Activated naive CD4-positive, alpha-beta T cell treated with anti-CD3 and anti-CD28 coated beads, Interleukin-2, amount 10 ng/mL, durations not matched to agents 7 days and 5 days (primary cell): ENCODE data around the gene MYADML2.

Source experiments
- CTCF ChIA-PET: fragments of 350-600 bp; sonication (Branson Sonifier 250); formaldehyde crosslinking; loops from one replicate; lab custom pipeline; 2021; ENCODE audit warnings: antibody characterized with exemption; lab: Charles Lee
- DNase-seq: peaks from one replicate; pipeline ENCODE4 v3.0.0-alpha.2; 2020
- H3K27ac Mint-ChIP-seq: one replicate; pipeline ENCODE4 v1.8.0; 2021; ENCODE audit warnings: mild to moderate bottlenecking, moderate library complexity, mixed read lengths
- H3K27me3 Mint-ChIP-seq: one replicate; pipeline ENCODE4 v1.8.0; 2021; ENCODE audit warnings: mild to moderate bottlenecking, mixed read lengths
- H3K36me3 Mint-ChIP-seq: one replicate; pipeline ENCODE4 v1.8.0; 2021; ENCODE audit warnings: mixed read lengths
- H3K4me1 Mint-ChIP-seq: one replicate; pipeline ENCODE4 v1.8.0; 2021; ENCODE audit warnings: mixed read lengths
- H3K4me3 Mint-ChIP-seq: one replicate; pipeline ENCODE4 v1.8.0; 2021; ENCODE audit warnings: mild to moderate bottlenecking, moderate library complexity, mixed read lengths
- H3K9me3 Mint-ChIP-seq: one replicate; pipeline ENCODE4 v1.8.0; 2021; ENCODE audit warnings: mixed read lengths

Gene MYADML2

DNA sequence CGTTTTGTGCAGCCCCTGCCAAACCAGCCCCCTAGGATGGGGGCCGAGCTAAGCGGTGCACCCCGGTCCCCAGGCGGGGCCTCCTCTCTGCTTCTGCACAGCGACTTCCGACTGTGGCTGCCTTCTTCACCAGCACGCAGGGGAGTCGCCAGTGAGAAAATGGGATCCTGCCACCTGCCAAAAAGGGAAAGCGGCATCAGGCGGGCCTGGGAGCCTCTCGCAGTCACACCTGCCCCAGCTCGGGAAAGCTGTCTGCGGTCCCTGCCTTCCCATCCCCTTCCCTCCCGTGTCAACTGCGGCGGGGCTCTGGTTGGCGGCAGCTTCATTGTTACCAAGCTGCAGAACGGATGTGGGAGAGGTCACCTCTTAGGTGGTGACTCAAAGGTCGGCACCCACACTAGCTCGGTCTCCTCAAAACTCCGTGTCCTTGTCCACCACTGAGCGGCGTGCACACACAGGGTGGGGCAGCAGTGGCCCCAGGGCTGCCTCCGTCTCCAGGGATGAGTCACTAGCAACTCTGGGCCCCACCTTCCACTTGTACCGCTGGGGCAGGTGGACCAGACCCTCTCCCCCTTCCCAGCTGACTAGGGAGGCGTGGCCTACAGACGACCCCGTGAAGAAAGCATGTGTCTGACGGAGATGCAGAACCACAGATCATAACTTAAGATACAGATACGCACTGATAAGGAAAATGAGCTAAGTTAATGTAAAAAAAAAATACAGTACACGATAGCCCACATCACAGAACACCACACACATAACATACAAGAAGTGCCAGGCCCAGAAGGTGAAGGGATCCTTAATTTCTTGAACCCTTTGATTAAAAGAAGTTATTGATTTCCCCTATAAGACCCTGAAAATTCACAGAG, 34.4 kb downstream of the MYADML2 start:
- Mint-ChIP-seq H3K4me3 (peak overlapping the region; percentile 2), H3K4me1 (peaks cover 37% of the 10 kb centered on the region), H3K9me3 (no peaks in the 10 kb centered on the region), H3K27me3 (no peaks in the 10 kb centered on the region), H3K36me3 (peaks cover 46% of the 10 kb centered on the region), H3K27ac (peak overlapping the region; percentile 55)
- CTCF ChIA-PET: no interaction called here
- DNase-seq: no peak

DNA sequence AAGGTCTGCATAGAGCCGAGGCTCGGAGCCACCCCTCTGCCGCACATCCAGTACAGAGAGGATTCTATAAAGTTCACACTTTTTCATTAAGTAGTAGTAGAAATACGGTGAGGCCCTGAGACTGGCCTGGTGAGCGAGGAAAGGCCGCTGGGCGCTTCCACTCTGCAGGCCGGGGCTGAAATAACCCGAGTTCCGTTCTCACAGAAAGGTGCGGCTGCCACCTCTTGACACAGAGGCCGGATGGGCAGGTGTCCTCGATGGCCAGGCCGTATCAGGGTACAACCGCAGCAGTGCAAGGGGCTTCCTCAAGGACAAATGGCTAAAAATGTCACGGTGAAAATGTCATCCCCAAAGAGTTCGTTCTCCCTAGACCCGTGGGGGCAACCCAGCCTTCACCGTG, 35.1 kb downstream of the MYADML2 start:
- H3K27ac Mint-ChIP-seq: no peak overlapping the region
- peaks cover 42% of the 10 kb centered on the region for H3K36me3 Mint-ChIP-seq
- no peaks in the 10 kb centered on the region for H3K27me3 Mint-ChIP-seq

DNA sequence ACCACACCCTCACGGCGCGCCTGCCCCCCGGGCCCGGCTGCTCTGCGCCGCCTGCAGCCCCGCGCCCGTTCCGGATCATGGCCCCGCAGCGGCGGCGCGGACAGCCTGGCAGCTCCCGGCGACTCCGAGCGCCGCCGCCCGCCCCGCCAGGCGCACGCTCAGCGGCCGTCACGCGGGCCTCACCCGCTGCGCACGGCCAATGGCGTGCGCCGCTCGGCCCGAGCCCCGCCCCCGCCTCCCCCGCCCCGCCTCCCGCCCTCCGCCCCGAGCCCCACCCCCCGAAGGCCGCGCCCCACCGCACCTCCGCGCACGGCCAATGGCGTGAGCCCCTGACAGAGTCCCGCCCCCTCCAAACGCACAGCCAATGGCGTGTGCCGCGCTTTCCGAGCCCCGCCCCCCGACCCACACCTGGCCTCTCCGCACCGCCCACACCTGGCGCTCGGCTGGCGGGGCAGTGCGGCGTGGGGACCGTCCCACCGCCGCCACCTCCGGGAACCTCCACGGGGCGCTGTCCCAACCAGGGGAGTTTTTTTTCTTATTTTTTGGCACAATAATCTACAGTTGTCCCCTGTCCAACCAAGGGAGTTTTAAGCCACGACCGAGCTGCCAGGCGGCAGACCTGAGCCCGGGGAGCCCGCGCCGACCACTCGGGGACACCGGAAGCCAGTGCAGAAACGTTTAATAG, 35.6 kb downstream of the MYADML2 start, which contains the start of gene PCYT2:
TSS of gene PCYT2 (minus strand) at position 123 of the 685 bp plus-strand sequence. CDS start at position 79, 44 bp downstream.
- DNase-seq: peak; percentile 94
- Mint-ChIP-seq H3K4me3 (peak within 1 kb of the TSS; percentile 90), H3K27me3 (no peaks in the 10 kb centered on the region), H3K27ac (peak within 1 kb of the TSS; percentile 81), H3K9me3 (no peaks in the 10 kb centered on the region), H3K36me3 (peaks cover 43% of the 10 kb centered on the region), H3K4me1 (peaks cover 27% of the 10 kb centered on the region)
- CTCF ChIA-PET: no interaction called here

More for the DNA sequence above, 35.1 kb downstream of the MYADML2 start:
- CTCF ChIA-PET: no interaction called here
- no peak for DNase-seq
- peaks cover 32% of the 10 kb centered on the region for H3K4me1 Mint-ChIP-seq
- H3K4me3 Mint-ChIP-seq: peak overlapping the region; percentile 66
- no peaks in the 10 kb centered on the region for H3K9me3 Mint-ChIP-seq

DNA sequence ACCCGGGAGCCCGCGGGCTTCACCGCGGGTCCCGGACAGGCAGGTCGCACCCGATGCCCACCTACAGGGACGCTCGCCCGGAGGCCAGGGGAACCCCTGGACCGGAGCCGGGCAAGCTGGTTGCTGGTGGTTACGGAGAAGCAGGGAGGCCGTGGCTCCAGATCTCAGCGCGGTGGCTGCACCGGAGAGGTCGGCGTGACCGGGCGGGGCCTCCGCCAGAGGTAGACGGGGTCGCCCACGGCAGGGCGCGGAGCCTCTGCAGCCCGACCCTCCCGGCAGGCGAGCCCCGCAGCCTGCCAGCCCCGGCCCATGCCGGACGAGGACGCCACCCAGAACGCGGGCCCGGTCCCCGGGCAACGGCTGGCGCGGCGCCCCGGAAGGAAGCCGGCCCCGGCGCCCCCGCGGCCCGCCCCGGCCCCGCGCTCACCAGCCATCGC, 36.2 kb downstream of the MYADML2 start:
- Mint-ChIP-seq H3K27ac (peak overlapping the region; percentile 81), H3K27me3 (no peaks in the 10 kb centered on the region), H3K9me3 (no peaks in the 10 kb centered on the region), H3K4me1 (peaks cover 21% of the 10 kb centered on the region), H3K4me3 (peak overlapping the region; percentile 90), H3K36me3 (peaks cover 40% of the 10 kb centered on the region)
- DNase-seq: no peak
- CTCF ChIA-PET: no interaction called here

DNA sequence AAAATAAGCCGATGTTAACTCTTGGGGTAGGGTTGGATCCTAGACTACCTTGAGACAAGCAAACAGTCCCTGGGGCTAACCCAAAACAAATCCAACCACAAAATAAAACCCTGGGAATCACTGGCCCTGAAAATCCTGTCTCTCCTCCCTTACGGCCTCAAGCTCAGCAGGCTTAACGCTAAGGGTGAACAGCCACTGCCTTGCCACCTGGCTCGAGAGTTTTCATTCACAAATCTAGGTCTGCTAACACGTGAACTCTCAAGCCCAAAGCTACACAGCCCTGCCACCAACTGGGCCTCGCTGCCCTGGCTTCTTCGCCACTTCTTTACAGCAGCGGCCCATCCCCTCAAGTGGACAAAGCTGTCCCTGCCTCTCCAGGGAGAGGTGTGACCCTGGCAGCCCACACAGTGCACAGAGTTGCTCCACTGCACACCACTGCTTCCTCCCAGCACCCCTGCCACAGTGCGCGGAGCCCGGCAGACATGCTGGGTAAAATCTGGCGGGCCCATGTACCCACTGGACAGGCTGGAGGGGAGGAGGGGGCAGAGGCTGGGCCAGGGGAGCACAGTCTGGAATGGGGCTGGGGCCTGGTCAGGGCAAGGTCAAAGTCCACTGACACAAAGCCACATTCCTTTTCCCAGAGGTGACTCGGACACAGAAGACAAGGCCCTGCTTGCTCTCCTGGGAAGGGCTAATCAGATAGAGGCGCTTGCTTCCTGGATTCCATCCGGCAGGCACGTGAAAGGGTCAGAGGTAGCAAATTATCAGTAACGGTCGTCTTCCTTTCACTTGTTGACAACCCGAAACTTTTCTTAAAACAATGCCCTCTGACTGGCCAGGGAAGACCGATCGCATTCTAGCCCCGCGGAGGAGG, 36.8 kb downstream of the MYADML2 start:
- Mint-ChIP-seq H3K9me3 (no peaks in the 10 kb centered on the region), H3K27ac (peak overlapping the region; percentile 81), H3K4me1 (peaks cover 19% of the 10 kb centered on the region), H3K4me3 (peak overlapping the region; percentile 90), H3K27me3 (no peaks in the 10 kb centered on the region), H3K36me3 (peaks cover 36% of the 10 kb centered on the region)
- no peak for DNase-seq
- CTCF ChIA-PET: no interaction called here

DNA sequence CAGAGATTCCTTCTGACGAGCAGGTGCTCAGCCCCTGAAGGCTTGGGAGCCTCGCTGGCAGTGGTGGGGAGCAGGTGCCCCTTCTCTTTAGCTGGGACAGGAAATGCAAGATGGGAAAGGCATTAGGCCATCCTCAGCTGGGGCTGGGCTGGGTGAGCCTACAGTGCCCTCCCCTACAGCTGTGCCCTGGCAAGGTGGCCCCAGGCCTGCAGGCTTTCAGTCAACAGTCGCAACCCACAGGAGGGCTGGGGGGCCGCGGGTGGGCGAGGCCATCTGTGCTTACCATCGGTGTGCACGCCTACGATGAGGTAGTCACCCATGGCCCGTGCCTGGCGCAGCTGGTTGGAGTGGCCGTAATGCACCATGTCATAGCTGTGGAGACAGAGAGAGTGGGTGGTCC, 37.8 kb downstream of the MYADML2 start:
- Mint-ChIP-seq H3K36me3 (peaks cover 29% of the 10 kb centered on the region), H3K4me3 (peak overlapping the region; percentile 90), H3K4me1 (peaks cover 17% of the 10 kb centered on the region), H3K9me3 (no peaks in the 10 kb centered on the region), H3K27ac (no peak overlapping the region), H3K27me3 (no peaks in the 10 kb centered on the region)
- CTCF ChIA-PET: no interaction called here
- no peak for DNase-seq

DNA sequence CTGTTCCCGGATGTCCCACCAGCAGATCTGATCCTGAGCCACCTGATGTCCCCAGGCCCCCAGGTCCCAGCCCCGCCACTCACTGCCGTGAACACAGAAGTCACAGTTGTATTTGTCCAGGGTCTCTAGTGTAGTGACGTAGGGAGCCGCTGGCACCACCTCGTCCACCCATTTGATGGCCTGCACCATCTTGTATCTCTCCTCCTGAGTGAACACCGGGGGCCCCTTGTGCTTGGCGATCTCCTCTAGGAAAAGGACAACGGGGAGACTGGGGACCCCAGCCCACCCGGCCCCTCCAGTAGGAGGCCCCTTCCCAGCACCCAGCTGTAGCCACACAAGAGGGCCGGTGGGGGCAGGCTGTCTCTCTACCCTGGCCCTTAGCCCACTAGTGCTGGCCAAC, 38.2 kb downstream of the MYADML2 start:
- peaks cover 28% of the 10 kb centered on the region for H3K36me3 Mint-ChIP-seq
- CTCF ChIA-PET: no interaction called here
- H3K4me1 Mint-ChIP-seq: peaks cover 17% of the 10 kb centered on the region
- no peak overlapping the region for H3K4me3 Mint-ChIP-seq
- peaks cover 3% of the 10 kb centered on the region for H3K27me3 Mint-ChIP-seq
- no peak for DNase-seq
- no peaks in the 10 kb centered on the region for H3K9me3 Mint-ChIP-seq
- H3K27ac Mint-ChIP-seq: no peak overlapping the region

DNA sequence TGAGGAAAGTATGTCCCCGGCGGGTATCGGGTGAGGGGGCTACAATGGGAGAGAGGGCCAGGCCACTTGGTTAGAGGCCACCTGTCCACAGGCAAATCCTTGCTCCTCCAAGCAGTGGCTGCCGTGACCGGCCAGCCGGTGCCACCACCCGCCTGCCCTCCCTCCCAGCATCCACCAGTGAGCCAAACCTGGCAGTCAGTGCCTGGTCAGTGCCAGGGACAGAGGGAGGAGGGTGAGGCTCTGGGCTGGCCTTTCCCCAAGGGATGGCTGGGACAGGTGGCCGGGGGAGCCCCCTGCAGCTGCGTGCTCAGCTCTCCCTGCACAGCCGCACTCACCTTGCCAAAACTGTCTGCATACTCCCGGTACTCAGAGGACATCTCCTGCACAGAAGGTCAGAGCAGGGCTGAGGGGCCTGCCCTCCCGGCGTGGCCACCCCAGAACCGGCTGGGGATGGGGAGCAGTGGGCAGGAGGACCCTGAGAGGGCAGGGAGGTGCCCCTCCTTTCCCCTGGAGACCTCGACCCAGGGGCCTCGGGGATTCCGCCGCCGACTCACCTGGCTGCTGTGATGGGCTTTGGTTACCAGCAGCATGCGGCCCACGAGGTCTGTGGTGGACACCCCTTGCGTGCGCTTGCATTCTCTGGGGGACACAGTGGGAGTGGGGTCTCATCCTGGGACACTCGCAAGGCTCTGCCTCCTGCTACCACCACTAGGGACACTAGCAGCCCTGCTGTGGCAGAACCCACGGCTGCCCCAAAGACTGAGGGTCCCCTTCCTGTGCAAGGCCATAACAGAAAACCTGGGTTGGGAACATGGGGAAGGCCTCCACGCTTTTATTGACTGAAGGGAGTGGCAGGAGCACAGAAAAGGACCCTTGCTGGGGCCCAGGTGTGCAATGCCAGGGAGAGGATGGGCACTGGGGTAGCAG, 39.6 kb downstream of the MYADML2 start:
- peaks cover 16% of the 10 kb centered on the region for H3K27me3 Mint-ChIP-seq
- no peak for DNase-seq
- CTCF ChIA-PET: interaction anchor here (1.1 kb wide), 1 partner anchor 15 kb away, joined by 3 read pairs; no protein-coding TSS in a partner anchor
- no peaks in the 10 kb centered on the region for H3K9me3 Mint-ChIP-seq
- peaks cover 12% of the 10 kb centered on the region for H3K4me1 Mint-ChIP-seq
- H3K27ac Mint-ChIP-seq: no peak overlapping the region
- H3K36me3 Mint-ChIP-seq: peaks cover 19% of the 10 kb centered on the region
- H3K4me3 Mint-ChIP-seq: no peak overlapping the region

DNA sequence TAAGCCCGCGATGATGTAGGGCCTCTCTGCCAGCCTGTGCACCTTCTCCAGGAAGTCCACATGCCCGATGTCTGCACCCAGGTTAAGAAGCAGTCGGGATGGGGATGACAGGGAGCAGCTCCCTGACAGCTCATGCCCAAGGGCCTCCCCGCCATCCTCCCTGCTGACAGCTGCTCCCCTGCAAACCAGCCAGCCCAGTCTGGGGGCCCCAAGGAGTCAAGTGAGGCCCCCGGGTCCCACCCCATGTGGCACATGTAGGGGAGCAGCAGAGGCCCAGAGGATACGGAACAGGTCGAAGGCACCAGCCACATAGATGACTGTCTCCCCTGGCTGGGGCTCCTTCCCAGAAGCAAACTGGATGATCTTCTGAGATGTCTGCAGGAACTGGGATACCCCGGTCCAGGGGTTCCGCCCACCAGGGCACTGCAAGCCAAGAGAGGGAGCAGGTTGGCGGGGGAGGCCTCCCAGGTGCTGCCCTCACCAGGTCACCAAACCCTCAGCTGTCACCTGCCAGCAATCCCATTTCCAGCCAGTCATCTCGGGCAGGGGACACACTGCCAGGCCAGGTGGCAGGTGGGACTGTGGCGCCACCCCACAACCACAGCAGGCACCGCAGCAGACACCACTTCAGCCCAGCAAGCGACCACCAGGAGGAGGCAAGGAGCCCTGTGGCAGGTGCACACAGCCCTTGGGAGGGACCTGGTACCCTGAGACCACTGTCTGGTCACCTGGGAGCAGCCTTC, 40.4 kb downstream of the MYADML2 start:
- peaks cover 21% of the 10 kb centered on the region for H3K27me3 Mint-ChIP-seq
- CTCF ChIA-PET: no interaction called here

DNA sequence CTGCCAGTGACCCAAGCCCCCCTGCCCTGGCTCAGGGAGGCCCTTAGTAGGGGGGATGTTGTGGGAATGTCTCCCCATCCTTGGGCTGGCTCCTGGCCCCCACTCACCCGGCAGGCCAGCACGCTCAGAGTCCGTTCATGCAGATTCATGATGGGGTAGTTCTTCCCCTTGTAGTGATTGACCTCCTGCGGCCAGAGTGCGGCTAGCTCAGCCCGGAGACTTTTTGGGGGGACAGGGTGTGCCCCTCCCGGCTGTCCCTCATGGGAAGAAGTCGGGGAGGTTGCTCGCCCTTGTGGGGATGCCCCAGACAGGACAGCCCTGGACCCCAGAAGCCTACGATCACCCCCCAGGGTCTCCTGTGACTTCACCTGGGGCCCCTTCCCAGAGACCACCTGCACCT, 41.0 kb downstream of the MYADML2 start:
- H3K27me3 Mint-ChIP-seq: peaks cover 27% of the 10 kb centered on the region
- no peak for DNase-seq
- CTCF ChIA-PET: no interaction called here
- peaks cover 11% of the 10 kb centered on the region for H3K4me1 Mint-ChIP-seq
- no peaks in the 10 kb centered on the region for H3K9me3 Mint-ChIP-seq
- no peak overlapping the region for H3K4me3 Mint-ChIP-seq
- peaks cover 18% of the 10 kb centered on the region for H3K36me3 Mint-ChIP-seq
- H3K27ac Mint-ChIP-seq: no peak overlapping the region

More for the DNA sequence above, 40.4 kb downstream of the MYADML2 start:
- H3K4me1 Mint-ChIP-seq: peaks cover 10% of the 10 kb centered on the region
- DNase-seq: no peak
- no peaks in the 10 kb centered on the region for H3K9me3 Mint-ChIP-seq
- H3K36me3 Mint-ChIP-seq: peaks cover 15% of the 10 kb centered on the region
- H3K4me3 Mint-ChIP-seq: no peak overlapping the region
- H3K27ac Mint-ChIP-seq: no peak overlapping the region

DNA sequence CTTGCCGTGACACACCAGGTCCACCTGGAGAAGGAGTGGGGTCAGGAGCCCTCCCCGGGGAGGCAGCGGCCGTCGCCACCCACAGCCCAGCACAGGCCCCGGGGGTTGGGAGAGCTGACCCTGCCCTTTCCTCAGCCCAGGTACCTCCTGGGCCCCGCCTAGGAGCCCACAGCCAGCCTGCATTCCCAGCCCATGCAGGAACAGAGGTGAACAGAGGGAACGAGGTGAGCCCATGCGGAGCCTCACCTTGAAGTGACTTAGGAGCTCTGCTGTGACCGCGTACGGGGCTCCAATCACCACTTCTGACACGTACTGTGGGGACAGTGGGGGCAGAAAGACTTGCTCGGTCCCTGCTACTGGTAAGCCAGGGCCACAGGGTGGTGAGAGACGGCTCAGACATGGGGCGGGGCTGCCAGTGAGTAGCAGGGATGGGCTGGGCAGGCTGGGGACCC, 41.6 kb downstream of the MYADML2 start:
- DNase-seq: no peak
- peaks cover 21% of the 10 kb centered on the region for H3K36me3 Mint-ChIP-seq
- peaks cover 32% of the 10 kb centered on the region for H3K27me3 Mint-ChIP-seq
- H3K27ac Mint-ChIP-seq: no peak overlapping the region
- CTCF ChIA-PET: no interaction called here
- no peak overlapping the region for H3K4me3 Mint-ChIP-seq
- H3K9me3 Mint-ChIP-seq: no peaks in the 10 kb centered on the region
- H3K4me1 Mint-ChIP-seq: peaks cover 11% of the 10 kb centered on the region

DNA sequence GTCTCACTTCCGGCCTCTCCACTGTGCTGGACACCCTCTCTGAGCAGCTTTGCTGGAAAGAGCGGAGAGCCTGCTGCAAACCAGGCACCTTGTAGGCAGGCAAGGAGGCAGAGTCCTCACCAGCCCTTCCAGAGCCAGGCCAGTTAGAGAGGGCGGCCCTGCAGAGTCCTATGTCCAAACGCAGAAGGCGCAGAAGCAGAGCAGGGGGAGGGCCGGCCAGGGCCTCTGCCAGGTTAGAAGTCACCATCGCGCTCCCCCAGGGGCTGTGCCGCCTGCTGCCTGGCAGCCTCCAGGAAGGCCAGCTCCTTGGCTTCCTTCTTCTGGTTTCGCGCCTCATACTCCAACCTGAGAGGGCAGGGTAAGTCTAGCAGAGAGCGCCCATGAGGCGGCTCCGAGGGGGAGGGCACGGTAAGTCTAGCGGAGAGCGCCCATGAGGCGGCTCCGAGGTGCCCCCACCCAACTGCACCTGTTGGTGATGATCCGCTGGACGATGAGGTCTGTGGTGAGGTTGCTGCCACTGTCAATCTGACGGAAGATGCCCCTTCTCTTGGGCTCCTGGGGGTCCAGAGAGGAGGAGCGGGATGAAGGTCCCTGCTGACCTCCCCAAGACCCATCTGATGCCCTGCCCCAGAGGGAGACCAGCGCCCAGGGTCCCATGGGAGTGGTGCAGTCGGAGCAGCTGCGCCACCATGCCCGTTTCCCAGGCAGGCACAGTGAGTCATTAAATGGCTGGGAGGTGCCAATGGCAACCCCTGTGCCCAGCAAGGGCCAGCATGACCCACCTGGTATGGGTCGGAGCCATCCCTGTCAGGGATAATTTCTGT, 42.2 kb downstream of the MYADML2 start:
- Mint-ChIP-seq H3K27me3 (peaks cover 32% of the 10 kb centered on the region), H3K4me3 (no peak overlapping the region), H3K36me3 (peaks cover 25% of the 10 kb centered on the region), H3K27ac (no peak overlapping the region), H3K4me1 (peaks cover 7% of the 10 kb centered on the region), H3K9me3 (no peaks in the 10 kb centered on the region)
- CTCF ChIA-PET: no interaction called here
- DNase-seq: no peak
